GM21737 (cell line): Measurements from ENCODE around the gene CEP41.

Experiments
- ATAC-seq: cut with Tn5 transposase; IDR thresholded peaks from one replicate; pipeline ENCODE4 v1.9.1; 2021; ENCODE audit warnings: mild to moderate bottlenecking, moderate library complexity; ENCODE audit not compliant: unreplicated experiment

CEP41 gene

GRCh38 chr7:130372402-130373165 lies 68.2 kb downstream of the CEP41 start:
- no peak for ATAC-seq

GRCh38 chr7:130371046-130371445 lies 69.8 kb downstream of the CEP41 start:
- no peak for ATAC-seq

- ATAC-seq: no peak
Observed at GRCh38 chr7:130369831-130370550, 70.8 kb downstream of the CEP41 start.

- no peak for ATAC-seq
Observed at GRCh38 chr7:130369110-130369711, 71.6 kb downstream of the CEP41 start.

DNA sequence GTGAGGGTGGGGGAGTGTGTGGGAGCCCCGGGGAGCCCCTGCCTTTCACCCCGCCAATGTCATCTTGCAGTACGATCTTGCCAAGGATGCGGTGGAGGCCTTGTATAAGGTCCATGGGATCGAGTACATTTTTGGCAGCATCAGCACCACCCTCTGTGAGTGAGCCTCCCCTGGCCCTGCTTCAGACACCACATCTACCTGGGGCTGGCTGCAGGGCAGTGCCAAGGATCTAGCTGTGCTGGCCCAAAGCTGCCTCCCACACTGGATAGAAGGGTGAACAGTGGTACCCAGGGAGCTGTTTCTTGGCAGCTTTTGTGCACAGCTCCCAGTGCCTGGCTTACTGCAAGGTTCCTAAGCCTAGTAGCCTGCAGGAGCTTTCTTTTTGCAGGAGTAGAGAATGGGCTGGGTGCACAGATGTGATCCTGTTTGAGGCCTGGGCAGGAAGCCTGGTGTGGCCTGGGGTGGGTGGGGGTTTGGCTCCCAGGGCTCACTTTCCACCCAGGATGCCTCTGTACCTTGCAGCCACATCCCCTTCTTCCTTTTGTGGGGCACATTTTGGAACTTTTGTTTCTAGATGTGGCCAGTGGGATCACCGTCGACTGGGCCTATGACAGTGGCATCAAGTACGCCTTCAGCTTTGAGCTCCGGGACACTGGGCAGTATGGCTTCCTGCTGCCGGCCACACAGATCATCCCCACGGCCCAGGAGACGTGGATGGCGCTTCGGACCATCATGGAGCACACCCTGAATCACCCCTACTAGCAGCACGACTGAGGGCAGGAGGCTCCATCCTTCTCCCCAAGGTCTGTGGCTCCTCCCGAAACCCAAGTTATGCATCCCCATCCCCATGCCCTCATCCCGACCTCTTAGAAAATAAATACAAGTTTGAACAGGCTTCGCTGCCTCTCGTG lies 72.7 kb downstream of the CEP41 start:
- ATAC-seq: no peak

GRCh38 chr7:130367088-130367755 lies 73.6 kb downstream of the CEP41 start:
- ATAC-seq: no peak

- ATAC-seq: no peak
Observed at GRCh38 chr7:130366564-130366963, 74.3 kb downstream of the CEP41 start.

GRCh38 chr7:130365511-130366441 lies 75.0 kb downstream of the CEP41 start:
- ATAC-seq: no peak

DNA sequence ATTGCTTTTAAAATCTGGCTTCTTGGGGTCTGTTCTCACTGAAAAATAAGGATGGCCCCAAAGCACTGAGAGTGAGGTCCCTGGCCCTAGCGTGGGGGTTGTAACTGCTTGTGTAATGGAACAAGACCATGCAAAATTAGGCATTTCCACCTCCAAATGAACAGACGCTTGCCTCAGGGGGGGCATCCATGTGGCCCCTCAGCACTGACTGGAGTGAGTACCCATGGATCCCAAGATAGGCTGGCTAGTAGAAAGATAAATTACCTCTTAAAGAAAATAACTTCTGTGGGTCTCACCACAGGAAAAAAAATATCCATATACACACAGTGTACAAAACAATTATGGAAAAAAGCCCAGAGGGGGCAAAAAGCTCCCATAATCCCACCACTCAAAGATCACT lies 75.7 kb downstream of the CEP41 start:
- no peak for ATAC-seq

DNA sequence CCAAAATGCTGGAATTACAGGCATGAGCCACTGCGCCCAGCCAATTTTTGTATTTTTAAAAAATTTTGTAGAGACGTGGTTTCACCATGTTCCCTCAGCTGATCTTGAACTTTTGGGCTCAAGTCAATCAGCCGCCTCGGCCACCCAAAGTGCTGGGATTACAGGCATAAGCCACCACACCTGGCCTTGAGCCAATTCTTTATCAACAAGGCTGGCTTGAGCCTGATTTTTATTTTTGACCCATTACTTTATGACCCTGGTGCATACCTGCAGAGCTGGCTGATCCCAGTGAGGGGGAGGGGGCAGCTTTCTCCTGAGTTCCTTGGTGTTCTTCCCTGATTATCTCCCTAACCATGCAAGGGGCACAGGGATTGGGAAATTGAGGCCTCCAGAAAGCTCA lies 76.4 kb downstream of the CEP41 start:
- ATAC-seq: no peak

GRCh38 chr7:130363026-130363847 lies 77.6 kb downstream of the CEP41 start:
- no peak for ATAC-seq

- ATAC-seq: no peak
Observed at GRCh38 chr7:130362251-130362816, 78.5 kb downstream of the CEP41 start.

DNA sequence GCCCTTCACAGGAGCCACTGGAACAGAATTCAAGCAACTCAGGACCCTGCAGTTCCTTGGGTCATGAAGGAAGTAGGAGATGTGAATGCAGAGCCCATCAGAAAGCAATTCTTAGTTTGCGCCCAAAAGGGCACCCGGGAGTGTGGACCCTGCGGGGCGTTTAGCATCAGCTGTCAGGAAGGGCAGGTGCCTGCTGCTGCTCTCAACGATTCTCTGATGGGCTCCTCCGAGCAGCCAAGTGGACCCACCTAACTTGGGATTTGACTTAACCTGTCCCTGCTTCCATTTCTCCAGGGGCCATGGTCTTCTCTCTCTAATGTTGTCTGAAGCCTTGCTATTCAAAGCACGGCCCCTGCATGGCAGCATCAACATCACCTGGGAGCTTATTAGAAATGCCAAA lies 79.1 kb downstream of the CEP41 start:
- ATAC-seq: no peak

GRCh38 chr7:130360518-130360917 lies 80.3 kb downstream of the CEP41 start:
- ATAC-seq: no peak

DNA sequence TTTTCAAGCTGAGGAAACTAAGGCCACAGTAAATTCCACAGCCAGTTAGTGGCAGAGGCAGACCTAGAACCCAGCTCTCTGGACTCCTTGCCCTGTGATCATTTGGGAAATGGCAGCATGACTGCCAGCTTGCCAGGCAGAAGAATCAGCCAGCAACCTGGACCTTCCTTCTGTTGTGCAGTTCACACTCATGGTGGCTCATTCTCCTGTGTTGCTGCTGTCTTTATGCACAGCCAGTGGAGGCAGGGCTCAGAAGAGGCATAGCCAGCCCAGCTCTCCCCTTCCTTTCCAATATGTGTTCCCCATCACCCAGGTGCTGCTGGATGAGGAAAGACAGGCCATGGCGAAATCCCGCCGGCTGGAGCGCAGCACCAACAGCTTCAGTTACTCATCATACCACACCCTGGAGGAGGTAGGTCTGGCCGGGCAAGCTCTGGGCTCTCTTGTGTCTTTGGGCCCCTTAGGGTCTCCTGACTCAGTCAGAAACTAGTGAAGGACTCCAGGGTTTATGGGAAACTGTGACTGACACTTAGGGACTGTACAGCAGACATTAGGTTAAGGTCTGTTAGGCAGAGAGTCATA lies 81.4 kb downstream of the CEP41 start:
- no peak for ATAC-seq

DNA sequence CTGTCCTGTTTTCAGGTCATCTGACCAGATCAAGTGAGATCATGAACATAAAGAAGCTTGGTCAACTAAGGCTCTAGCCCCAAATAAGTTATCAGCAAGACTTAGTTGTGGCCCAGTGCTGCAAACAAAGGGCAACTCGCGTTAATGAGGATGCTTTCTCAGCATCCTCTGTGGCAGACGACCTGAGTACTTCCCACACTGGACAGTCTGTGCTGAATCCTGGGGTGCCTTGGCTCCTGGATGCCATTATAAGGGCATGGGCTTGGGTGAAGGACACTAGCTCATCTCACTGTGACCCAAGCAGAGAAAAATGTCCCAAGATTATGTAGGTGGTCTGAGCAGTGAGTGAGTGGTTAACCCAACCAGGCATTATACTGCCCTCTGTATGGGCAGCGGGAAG lies 82.3 kb downstream of the CEP41 start:
- no peak for ATAC-seq

- ATAC-seq: no peak
Observed at GRCh38 chr7:130356876-130357611, 83.8 kb downstream of the CEP41 start.
